Measurements from ENCODE around the gene PHEX. TPM values are rescaled to one million over a fixed set of nuclear protein-coding genes. Genes with fewer than 3 reads are reported as not detected.

The PHEX gene
- total and polyA plus RNA-seq, 2 experiments from 2014 or later = 0.05 to 0.21 TPM

GRCh38 chrX:22173966-22174365, 141.8 kb downstream of the PHEX start (continued):
- no peak for TF ChIP-seq EZH2 (IDR thresholded peaks at IDR 0.05; ENCODE audit: low read depth, unreplicated experiment)

- Histone ChIP-seq H3K4me1 (ENCODE audit: insufficient read depth) (no peaks in the 10 kb centered on the region), H3K36me3 (ENCODE audit: insufficient read depth) (no peaks in the 10 kb centered on the region), H3K27me3 (ENCODE audit: insufficient read depth) (no peaks in the 10 kb centered on the region), H3K79me2 (replicated peaks; ENCODE audit: insufficient read depth) (no peaks in the 10 kb centered on the region), H4K20me1 (replicated peaks; ENCODE audit: insufficient read depth) (no peaks in the 10 kb centered on the region), H3F3A (replicated peaks; ENCODE audit: low read depth) (no peaks in the 10 kb centered on the region), H2AFZ (no peak overlapping the region), H3K4me2 (no peak overlapping the region), H3K9me2 (ENCODE audit: insufficient read depth) (no peaks in the 10 kb centered on the region), H3K27ac (ENCODE audit: low read depth) (no peak overlapping the region), H3K4me3 (no peak overlapping the region)
- no peaks in the 10 kb centered on the region for H3K36me3 Mint-ChIP-seq (ENCODE audit: low read depth)
- no peaks in the 10 kb centered on the region for H3K4me1 Mint-ChIP-seq
- no peak overlapping the region for H3K4me3 Mint-ChIP-seq
- H3K9me3 Mint-ChIP-seq = no peaks in the 10 kb centered on the region
- ATAC-seq = no peak
- no peak for TF ChIP-seq CREB1 (CRISPR knock-in tag; IDR thresholded peaks at IDR 0.05; ENCODE audit: low read depth)
- no peak for TF ChIP-seq EZH2phosphoT487 (IDR thresholded peaks at IDR 0.05; ENCODE audit: unreplicated experiment)
- TF ChIP-seq CTCF (conservative IDR thresholded peaks at IDR 0.05; ENCODE audit: low read depth in 2 of 2) = no peak
- no peak for TF ChIP-seq POLR2AphosphoS5 (IDR thresholded peaks at IDR 0.05; ENCODE audit: low read depth)
- TF ChIP-seq EZH2 (IDR thresholded peaks at IDR 0.05; ENCODE audit: low read depth, unreplicated experiment) = no peak
- TF ChIP-seq NANOG (IDR thresholded peaks at IDR 0.05; ENCODE audit: borderline replicate concordance) = no peak
- no peaks in the 10 kb centered on the region for H3K27me3 Mint-ChIP-seq (ENCODE audit: insufficient read depth, low read depth, poor library complexity)
- DNase-seq (ENCODE audit: low spot score) = no peak
- no peak overlapping the region for H3K27ac Mint-ChIP-seq
These were observed 145.9 kb downstream of the PHEX start for GRCh38 chrX:22177950-22178515.

GRCh38 chrX:22184096-22184495, 152.0 kb downstream of the PHEX start:
- no peaks in the 10 kb centered on the region for H3K36me3 Mint-ChIP-seq (ENCODE audit: low read depth)
- no peaks in the 10 kb centered on the region for H3K9me3 Mint-ChIP-seq
- Histone ChIP-seq H3K79me2 (replicated peaks; ENCODE audit: insufficient read depth) (no peaks in the 10 kb centered on the region), H2AFZ (no peak overlapping the region), H3K9me2 (ENCODE audit: insufficient read depth) (no peaks in the 10 kb centered on the region), H3F3A (replicated peaks; ENCODE audit: low read depth) (no peaks in the 10 kb centered on the region), H3K36me3 (ENCODE audit: insufficient read depth) (no peaks in the 10 kb centered on the region), H3K27me3 (ENCODE audit: insufficient read depth) (no peaks in the 10 kb centered on the region), H3K4me1 (ENCODE audit: insufficient read depth) (no peaks in the 10 kb centered on the region), H3K27ac (ENCODE audit: low read depth) (no peak overlapping the region), H4K20me1 (replicated peaks; ENCODE audit: insufficient read depth) (no peaks in the 10 kb centered on the region), H3K4me2 (no peak overlapping the region), H3K4me3 (no peak overlapping the region)
- no peak for ATAC-seq
- H3K27ac Mint-ChIP-seq = no peak overlapping the region
- H3K4me3 Mint-ChIP-seq = no peak overlapping the region
- no peak for DNase-seq (ENCODE audit: low spot score)
- no peaks in the 10 kb centered on the region for H3K27me3 Mint-ChIP-seq (ENCODE audit: insufficient read depth, low read depth, poor library complexity)
- no peaks in the 10 kb centered on the region; the same call in 2 of the 3 replicates for H3K4me1 Mint-ChIP-seq
- TF ChIP-seq POLR2AphosphoS5 (IDR thresholded peaks at IDR 0.05; ENCODE audit: low read depth) (no peak), JUNB (IDR thresholded peaks at IDR 0.05; ENCODE audit: unreplicated experiment) (no peak), CREB1 (CRISPR knock-in tag; IDR thresholded peaks at IDR 0.05; ENCODE audit: low read depth) (no peak), ZNF331 (CRISPR knock-in tag; IDR thresholded peaks at IDR 0.05; ENCODE audit: low read depth) (no peak), EZH2phosphoT487 (IDR thresholded peaks at IDR 0.05; ENCODE audit: unreplicated experiment) (no peak), NANOG (IDR thresholded peaks at IDR 0.05; ENCODE audit: borderline replicate concordance) (no peak), ETS1 (IDR thresholded peaks at IDR 0.05) (no peak), ZNF114 (CRISPR knock-in tag; IDR thresholded peaks at IDR 0.05) (no peak), CTCF (conservative IDR thresholded peaks at IDR 0.05; ENCODE audit: low read depth in 2 of 2) (no peak), EZH2 (IDR thresholded peaks at IDR 0.05; ENCODE audit: low read depth, unreplicated experiment) (no peak), STAT1 (IDR thresholded peaks at IDR 0.05; ENCODE audit: unreplicated experiment) (no peak)
